ENCODE results near the gene C19orf18. TPM values are rescaled to one million over a fixed set of nuclear protein-coding genes. Genes with fewer than 3 reads are reported as not detected.

Gene C19orf18
- total and polyA plus RNA-seq, 2 donors (not counting 3 experiments of a cell fraction or from before 2014, with no cell fraction given), result 0.08 to 0.64 TPM

GRCh38 chr19:58014141-58014540 is 39.8 kb upstream of the C19orf18 start:
- DNase-seq (ENCODE audit: low read depth, low spot score) (no peak), FAIRE-seq (no peak)
- Histone ChIP-seq H3K9ac (replicated peaks; ENCODE audit: extremely low read depth, insufficient read depth, low read length) (no peak overlapping the region), H3K27me3 (ENCODE audit: control insufficient read depth in 2 of 2, insufficient read depth in 2 of 2, low read length in 2 of 2) (no peaks in the 10 kb centered on the region), H3K9me3 (replicated peaks; ENCODE audit: control insufficient read depth, insufficient read depth, low read length) (no peaks in the 10 kb centered on the region), H4K20me1 (replicated peaks; ENCODE audit: control insufficient read depth, extremely low read depth, insufficient read depth, low read length) (no peaks in the 10 kb centered on the region), H3K4me2 (ENCODE audit: insufficient read depth, low read length) (no peak overlapping the region), H3K9me1 (replicated peaks; ENCODE audit: control insufficient read depth, extremely low read depth, insufficient read depth, low read length) (no peaks in the 10 kb centered on the region), H3K27ac (ENCODE audit: insufficient read depth, low read depth, low read length) (no peak overlapping the region), H3K4me3 (replicated peaks in 1 of 3; ENCODE audit: insufficient read depth in 1 of 3, low read depth in 1 of 3, low read length in 3 of 3) (no peak overlapping the region), H3K36me3 (ENCODE audit: control insufficient read depth in 2 of 2, extremely low read depth in 1 of 2, insufficient read depth in 2 of 2, low read length in 2 of 2) (no peaks in the 10 kb centered on the region), H3K4me1 (ENCODE audit: control insufficient read depth, extremely low read depth, insufficient read depth, low read length) (no peaks in the 10 kb centered on the region), H2AFZ (ENCODE audit: low read depth, low read length) (no peak overlapping the region), H3K79me2 (ENCODE audit: control insufficient read depth, insufficient read depth, low read length) (no peaks in the 10 kb centered on the region)
- intact Hi-C loops (cut with micrococcal nuclease), result no loop called here
- ChIA-PET CTCF (no interaction called here), POLR2A (no interaction called here)
- BruUV-seq (replicated peaks), result no TSS peak
- dilution Hi-C loops (cut with MboI; ENCODE audit: extremely low pct_ligation_motif_present, low sequenced_read_pairs), result no loop called here
- TF ChIP-seq POLR2A (IDR thresholded peaks at IDR 0.05; ENCODE audit: low read depth, low read length), result no peak
- no peak for TF ChIP-seq POLR2AphosphoS5 (IDR thresholded peaks at IDR 0.05; ENCODE audit: insufficient read depth, low read depth, low read length)
- no peak for TF ChIP-seq FOS (IDR thresholded peaks at IDR 0.05; ENCODE audit: borderline replicate concordance, insufficient read depth, low read length)
- no peak for TF ChIP-seq MYC (IDR thresholded peaks at IDR 0.05; ENCODE audit: low read depth, low read length)
- TF ChIP-seq EZH2 (IDR thresholded peaks at IDR 0.05; ENCODE audit: borderline replicate concordance, low read depth, low read length, severe bottlenecking), result no peak
- TF ChIP-seq GATA2 (IDR thresholded peaks at IDR 0.05; ENCODE audit: insufficient read depth, insufficient read length, low read depth, low read length), result no peak
- TF ChIP-seq CTCF (IDR thresholded peaks at IDR 0.05; ENCODE audit: extremely low read depth in 1 of 2, insufficient read depth in 1 of 2, low read depth in 1 of 2, low read length in 2 of 2), result no peak
- no peak for TF ChIP-seq JUN (IDR thresholded peaks at IDR 0.05; ENCODE audit: borderline replicate concordance, insufficient read depth, insufficient read length, low read depth)
- no peak for TF ChIP-seq MAX (IDR thresholded peaks at IDR 0.05; ENCODE audit: insufficient read depth, insufficient read length)

Measured in endothelial cell of umbilical vein (primary cell).